Endodermal cell (in vitro differentiated cells): ENCODE data around the gene DUSP2. TPM values are rescaled to one million over a fixed set of nuclear protein-coding genes. Genes with fewer than 3 reads are reported as not detected.

Experiments used
- DNase-seq: peaks from one replicate; pipeline ENCODE4 v3.0.0-alpha.2; 2017
- H3K27ac ChIP-seq: 2 replicates; pipeline ENCODE4 v1.5.1; 2013; ENCODE audit warnings: mild to moderate bottlenecking, low read depth, low read length, moderate library complexity
- H3K27me3 ChIP-seq: 2 replicates; pipeline ENCODE4 v1.6.1; 2013; ENCODE audit warnings: mild to moderate bottlenecking, low read length, moderate library complexity; ENCODE audit not compliant: insufficient read depth, control insufficient read depth, poor library complexity, severe bottlenecking
- H3K36me3 ChIP-seq: 2 replicates; pipeline ENCODE4 v1.7.0; 2013; ENCODE audit warnings: mild to moderate bottlenecking, low read length, moderate library complexity; ENCODE audit not compliant: control insufficient read depth, insufficient read depth
- H3K4me1 ChIP-seq: one replicate; pipeline ENCODE4 v1.7.0; 2013; ENCODE audit warnings: low read length; ENCODE audit not compliant: control insufficient read depth, insufficient read depth
- H3K4me3 ChIP-seq: 2 replicates; pipeline ENCODE4 v1.5.1; 2013; ENCODE audit warnings: mild to moderate bottlenecking, low read length, moderate library complexity
- H3K9ac ChIP-seq: 2 replicates; pipeline ENCODE4 v1.6.1; 2013; ENCODE audit warnings: mild to moderate bottlenecking, low read length, moderate library complexity; ENCODE audit not compliant: poor library complexity, severe bottlenecking; ENCODE audit errors: extremely low read depth
- H3K9me3 ChIP-seq: 2 replicates; pipeline ENCODE4 v1.6.1; 2013; ENCODE audit warnings: mild to moderate bottlenecking, low read length, moderate library complexity; ENCODE audit not compliant: control insufficient read depth
- H3K27ac Mint-ChIP-seq: 2 replicates; pipeline ENCODE4 v1.8.0; 2020; ENCODE audit warnings: mixed read lengths
- H3K27me3 Mint-ChIP-seq: 2 replicates; pipeline ENCODE4 v1.8.0; 2021; ENCODE audit warnings: mild to moderate bottlenecking, mixed read lengths; ENCODE audit not compliant: insufficient read depth
- H3K36me3 Mint-ChIP-seq: 2 replicates; pipeline ENCODE4 v1.8.0; 2020; ENCODE audit warnings: low read depth, mixed read lengths
- H3K4me1 Mint-ChIP-seq: 2 replicates; pipeline ENCODE4 v1.8.0; 2020; ENCODE audit warnings: mixed read lengths
- H3K4me3 Mint-ChIP-seq: 2 replicates; pipeline ENCODE4 v1.8.0; 2020; ENCODE audit warnings: mild to moderate bottlenecking, moderate library complexity, mixed read lengths
- H3K9me3 Mint-ChIP-seq: 2 replicates; pipeline ENCODE4 v1.8.0; 2020; ENCODE audit warnings: mild to moderate bottlenecking, mixed read lengths
- WGBS, 2 experiments: methylation state at CpG; one replicate each; pipeline versions ENCODE4 v1.1.5 to v1.1.7; 2013; ENCODE audit warnings: missing lambda C conversion rate in 2 of 2, mixed read lengths in 1 of 2; ENCODE audit not compliant: insufficient coverage in 1 of 2, insufficient read length in 1 of 2; 5-methylcytosine and 5-hydroxymethylcytosine counted together
- total RNA-seq, 2 donors: library from RNA; stranded (reverse); fragmentation: NEBNext Ultra II Directional in 1 of 2; extraction: Animal tissue kit (Norgen Biotek cat#: 25700) in 1 of 2; gene quantifications; 2 replicates in 1 of 2; 3 replicates in 1 of 2; pipeline ENCODE4 v1.2.1, GENCODE V29; 2021
- TF ChIP-seq, protein P1 (sequence below): fragments of 200-600 bp; sonication (generic); conservative IDR thresholded peaks from 2 replicates; pipeline ENCODE4 v1.5.0; 2021; ENCODE audit warnings: antibody characterized with exemption, mild to moderate bottlenecking

Gene DUSP2
- total RNA-seq, 2 donors from 2014 or later = 1.6 to 2.2 TPM

GRCh38 chr2:96098900-96099590 lies 46.2 kb downstream of the DUSP2 start:
- Histone ChIP-seq H3K9ac (no peak overlapping the region), H3K27ac (no peak overlapping the region), H3K9me3 (no peaks in the 10 kb centered on the region), H3K36me3 (no peaks in the 10 kb centered on the region), H3K27me3 (no peaks in the 10 kb centered on the region), H3K4me3 (no peak overlapping the region), H3K4me1 (no peaks in the 10 kb centered on the region)
- DNase-seq = peak; percentile 43
- Mint-ChIP-seq H3K27ac (no peak overlapping the region), H3K4me3 (no peak overlapping the region), H3K36me3 (no peaks in the 10 kb centered on the region), H3K9me3 (no peaks in the 10 kb centered on the region), H3K27me3 (peaks cover 3% of the 10 kb centered on the region), H3K4me1 (no peaks in the 10 kb centered on the region)
- WGBS, 2 experiments = 89 to 90% methylated on average over 5 to 11 of the region's 11 CpGs
- TF ChIP-seq, protein P1, sequence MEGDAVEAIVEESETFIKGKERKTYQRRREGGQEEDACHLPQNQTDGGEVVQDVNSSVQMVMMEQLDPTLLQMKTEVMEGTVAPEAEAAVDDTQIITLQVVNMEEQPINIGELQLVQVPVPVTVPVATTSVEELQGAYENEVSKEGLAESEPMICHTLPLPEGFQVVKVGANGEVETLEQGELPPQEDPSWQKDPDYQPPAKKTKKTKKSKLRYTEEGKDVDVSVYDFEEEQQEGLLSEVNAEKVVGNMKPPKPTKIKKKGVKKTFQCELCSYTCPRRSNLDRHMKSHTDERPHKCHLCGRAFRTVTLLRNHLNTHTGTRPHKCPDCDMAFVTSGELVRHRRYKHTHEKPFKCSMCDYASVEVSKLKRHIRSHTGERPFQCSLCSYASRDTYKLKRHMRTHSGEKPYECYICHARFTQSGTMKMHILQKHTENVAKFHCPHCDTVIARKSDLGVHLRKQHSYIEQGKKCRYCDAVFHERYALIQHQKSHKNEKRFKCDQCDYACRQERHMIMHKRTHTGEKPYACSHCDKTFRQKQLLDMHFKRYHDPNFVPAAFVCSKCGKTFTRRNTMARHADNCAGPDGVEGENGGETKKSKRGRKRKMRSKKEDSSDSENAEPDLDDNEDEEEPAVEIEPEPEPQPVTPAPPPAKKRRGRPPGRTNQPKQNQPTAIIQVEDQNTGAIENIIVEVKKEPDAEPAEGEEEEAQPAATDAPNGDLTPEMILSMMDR = no peak

- Mint-ChIP-seq H3K4me3 (no peak overlapping the region), H3K36me3 (no peaks in the 10 kb centered on the region), H3K9me3 (no peaks in the 10 kb centered on the region), H3K4me1 (no peaks in the 10 kb centered on the region), H3K27me3 (peaks cover 5% of the 10 kb centered on the region), H3K27ac (no peak overlapping the region)
- H3K27me3 ChIP-seq = no peaks in the 10 kb centered on the region
- no peaks in the 10 kb centered on the region for H3K4me1 ChIP-seq
- no peak overlapping the region for H3K27ac ChIP-seq
- H3K36me3 ChIP-seq = no peaks in the 10 kb centered on the region
- H3K4me3 ChIP-seq = no peak overlapping the region
- TF ChIP-seq, protein P1 = no peak
- peak; percentile 37 for DNase-seq
- no peaks in the 10 kb centered on the region for H3K9me3 ChIP-seq
- 82 to 89% methylated on average over 4 to 7 of the region's 7 CpGs for WGBS, 2 experiments
- no peak overlapping the region for H3K9ac ChIP-seq
Measured at GRCh38 chr2:96097951-96098823, 47.1 kb downstream of the DUSP2 start.

GRCh38 chr2:96097441-96097840 lies 47.8 kb downstream of the DUSP2 start:
- H3K36me3 Mint-ChIP-seq = no peaks in the 10 kb centered on the region
- Histone ChIP-seq H3K9ac (no peak overlapping the region), H3K4me3 (no peak overlapping the region), H3K4me1 (no peaks in the 10 kb centered on the region), H3K27me3 (no peaks in the 10 kb centered on the region), H3K27ac (no peak overlapping the region), H3K36me3 (no peaks in the 10 kb centered on the region), H3K9me3 (no peaks in the 10 kb centered on the region)
- DNase-seq = no peak
- 83 to 91% methylated on average over 5 of the region's 5 CpGs for WGBS, 2 experiments
- H3K27ac Mint-ChIP-seq = no peak overlapping the region
- no peaks in the 10 kb centered on the region for H3K9me3 Mint-ChIP-seq
- no peak overlapping the region for H3K4me3 Mint-ChIP-seq
- H3K4me1 Mint-ChIP-seq = no peaks in the 10 kb centered on the region
- H3K27me3 Mint-ChIP-seq = peaks cover 5% of the 10 kb centered on the region
- TF ChIP-seq, protein P1 = no peak
